ENCODE measurements around the gene ZCCHC8. TPM values are rescaled to one million over a fixed set of nuclear protein-coding genes. Genes with fewer than 3 reads are reported as not detected.

ZCCHC8 gene
- total RNA-seq, 4 donors from 2014 or later, result 12.1 to 23.3 (median 20.5) TPM

GRCh38 chr12:122508163-122508562, 7.4 kb upstream of the ZCCHC8 start:
- intact Hi-C loops (cut with DNase I; ENCODE audit: low total_unique reads), result no loop called here
- Histone ChIP-seq H3K27me3 (no peaks in the 10 kb centered on the region), H3K4me1 (no peaks in the 10 kb centered on the region), H3K4me3 (no peak overlapping the region), H3K9me3 (no peaks in the 10 kb centered on the region), H3K27ac (no peak overlapping the region), H3K36me3 (peaks cover 2 to 100% of the 10 kb centered on the region in 2 donors)
- no peak for DNase-seq
- ATAC-seq, result no peak
- in situ Hi-C loops (cut with MboI; ENCODE audit: low sequenced_read_pairs in 4 of 4), result loop anchor here in 3 of 4 donors (25.0 kb wide), 3 partner anchors 254 to 1129 kb away; partner anchors contain the start of genes CCDC62 (in 1 of the 3), DENR (in 1 of the 3), EIF2B1 (in 1 of the 3) and GTF2H3 (in 1 of the 3)
- TF ChIP-seq CTCF (IDR thresholded peaks at IDR 0.05 in 4 of 5, conservative IDR thresholded peaks at IDR 0.05 in 1 of 5), result no peak
- no peak for TF ChIP-seq POLR2A (IDR thresholded peaks at IDR 0.05)

GRCh38 chr12:122506393-122506938, 5.7 kb upstream of the ZCCHC8 start:
- no peak for DNase-seq
- no peak overlapping the region for H3K27ac ChIP-seq
- TF ChIP-seq POLR2A (IDR thresholded peaks at IDR 0.05) (no peak), CTCF (IDR thresholded peaks at IDR 0.05 in 4 of 5, conservative IDR thresholded peaks at IDR 0.05 in 1 of 5) (no peak)
- intact Hi-C loops (cut with DNase I; ENCODE audit: low total_unique reads) (no loop called here), in situ Hi-C loops (cut with MboI; ENCODE audit: low sequenced_read_pairs in 4 of 4) (loop anchor here in 3 of 4 donors (25.0 kb wide), 3 partner anchors 256 to 1131 kb away; partner anchors contain the start of genes CCDC62 (in 1 of the 3), DENR (in 1 of the 3), EIF2B1 (in 1 of the 3) and GTF2H3 (in 1 of the 3))
- no peak for ATAC-seq
- H3K4me3 ChIP-seq, result no peak overlapping the region
- H3K4me1 ChIP-seq, result peaks cover 0 to under 1% of the 10 kb centered on the region in 2 donors
- H3K36me3 ChIP-seq, result peaks cover 2 to 86% of the 10 kb centered on the region in 2 donors
- no peaks in the 10 kb centered on the region for H3K27me3 ChIP-seq
- H3K9me3 ChIP-seq, result no peaks in the 10 kb centered on the region

- intact Hi-C loops (cut with DNase I; ENCODE audit: low total_unique reads), result no loop called here
- in situ Hi-C loops (cut with MboI; ENCODE audit: low sequenced_read_pairs in 4 of 4), result loop anchor here in 3 of 4 donors (25.0 kb wide), 3 partner anchors 257 to 1132 kb away; partner anchors contain the start of genes CCDC62 (in 1 of the 3), DENR (in 1 of the 3), EIF2B1 (in 1 of the 3) and GTF2H3 (in 1 of the 3)
- H3K27ac ChIP-seq, result no peak overlapping the region
Observed at GRCh38 chr12:122505419-122506051, 4.8 kb upstream of the ZCCHC8 start.

More at GRCh38 chr12:122505419-122506051, 4.8 kb upstream of the ZCCHC8 start:
- ATAC-seq, result no peak
- Histone ChIP-seq H3K4me3 (no peak overlapping the region), H3K9me3 (no peaks in the 10 kb centered on the region), H3K36me3 (peaks cover 2 to 77% of the 10 kb centered on the region in 2 donors), H3K27me3 (no peaks in the 10 kb centered on the region), H3K4me1 (peaks cover 0 to 6% of the 10 kb centered on the region in 2 donors)
- no peak for DNase-seq
- no peak for TF ChIP-seq CTCF (IDR thresholded peaks at IDR 0.05 in 4 of 5, conservative IDR thresholded peaks at IDR 0.05 in 1 of 5)
- no peak for TF ChIP-seq POLR2A (IDR thresholded peaks at IDR 0.05)
